WTC11 (cell line): ENCODE data around the gene ZNF835. TPM values are rescaled to one million over a fixed set of nuclear protein-coding genes. Genes with fewer than 3 reads are reported as not detected.

Source experiments
- ATAC-seq: fragments of 200-7000 bp; cut with Tn5 transposase; 2 replicates; pipeline ENCODE4 v1.10.0; 2021; ENCODE audit warnings: mild to moderate bottlenecking, moderate library complexity
- CTCF ChIA-PET: fragments of 300-600 bp; sonication (Branson Sonifier 250); formaldehyde crosslinking; loops from one replicate; lab custom pipeline; 2021; ENCODE audit warnings: antibody characterized with exemption; lab: Charles Lee
- POLR2A ChIA-PET: fragments of 350-600 bp; sonication (Branson Sonifier 250); formaldehyde crosslinking; loops from one replicate; lab custom pipeline; 2021; ENCODE audit warnings: antibody characterized with exemption; lab: Charles Lee
- DNase-seq: peaks from one replicate; pipeline ENCODE4 v3.0.0; 2021; ENCODE audit warnings: low spot score
- H3K27ac Mint-ChIP-seq: 2 replicates; pipeline ENCODE4 v1.8.0; 2021; ENCODE audit warnings: mixed read lengths
- H3K27me3 Mint-ChIP-seq: 2 replicates; pipeline ENCODE4 v1.8.0; 2021; ENCODE audit warnings: low read depth, mild to moderate bottlenecking, moderate library complexity, mixed read lengths
- H3K36me3 Mint-ChIP-seq: 2 replicates; pipeline ENCODE4 v1.8.0; 2021; ENCODE audit warnings: mixed read lengths
- H3K4me1 Mint-ChIP-seq: 2 replicates; pipeline ENCODE4 v1.8.0; 2022; ENCODE audit warnings: mixed read lengths
- H3K4me3 Mint-ChIP-seq: 2 replicates; pipeline ENCODE4 v1.8.0; 2021; ENCODE audit warnings: mild to moderate bottlenecking, moderate library complexity, mixed read lengths
- H3K9me3 Mint-ChIP-seq: 2 replicates; pipeline ENCODE4 v1.8.0; 2021; ENCODE audit warnings: mixed read lengths
- CREM ChIP-seq: sonication (generic); formaldehyde crosslinking; IDR thresholded peaks from 2 replicates; pipeline ENCODE4 v1.8.1; 2022; ENCODE audit warnings: mild to moderate bottlenecking, missing genetic modification reagents, moderate library complexity
- FOXP4 ChIP-seq: sonication (generic); formaldehyde crosslinking; IDR thresholded peaks from 2 replicates; pipeline ENCODE4 v1.8.0; 2022; ENCODE audit warnings: mild to moderate bottlenecking, missing genetic modification reagents
- JAZF1 ChIP-seq: fragments of 250-450 bp; sonication (Bioruptor Pico); IDR thresholded peaks from 2 replicates; pipeline ENCODE4 v1.9.0; 2021; ENCODE audit warnings: moderate library complexity, mild to moderate bottlenecking, inconsistent platforms
- PRDM15 ChIP-seq: sonication (generic); formaldehyde crosslinking; IDR thresholded peaks from 2 replicates; pipeline ENCODE4 v1.8.0; 2022; ENCODE audit warnings: missing genetic modification reagents
- SMAD4 ChIP-seq: sonication (generic); formaldehyde crosslinking; IDR thresholded peaks from 2 replicates; pipeline ENCODE4 v1.8.0; 2022; ENCODE audit warnings: mild to moderate bottlenecking, missing genetic modification reagents
- SP1 ChIP-seq: sonication (generic); formaldehyde crosslinking; conservative IDR thresholded peaks from 2 replicates; pipeline ENCODE4 v1.8.1; 2022; ENCODE audit warnings: missing genetic modification reagents
- ZNF317 ChIP-seq: sonication (generic); formaldehyde crosslinking; IDR thresholded peaks from 2 replicates; pipeline ENCODE4 v1.8.1; 2023; ENCODE audit warnings: low read depth, mild to moderate bottlenecking, moderate library complexity, missing genetic modification reagents, borderline replicate concordance
- ZNF396 ChIP-seq: fragments of 250-450 bp; sonication (Bioruptor Pico); IDR thresholded peaks from 2 replicates; pipeline ENCODE4 v1.8.0; 2021; ENCODE audit warnings: mild to moderate bottlenecking, moderate library complexity, borderline replicate concordance
- ZNF416 ChIP-seq: fragments of 250-450 bp; sonication (Bioruptor Pico); IDR thresholded peaks from 2 replicates; pipeline ENCODE4 v1.9.0; 2021; ENCODE audit warnings: mild to moderate bottlenecking, inconsistent platforms
- ZNF532 ChIP-seq: fragments of 250-450 bp; sonication (Bioruptor Pico); IDR thresholded peaks from 2 replicates; pipeline ENCODE4 v1.9.0; 2021; ENCODE audit warnings: mild to moderate bottlenecking, borderline replicate concordance
- total RNA-seq: library from RNA; stranded (reverse); gene quantifications from 3 replicates; pipeline ENCODE4 v1.2.3, GENCODE V29; 2021

ZNF835 gene
- total RNA-seq, 1 experiment from 2014 or later, result 0.17 TPM

GRCh38 chr19:56699552-56699951 is 28.0 kb upstream of the ZNF835 start (continued):
- TF ChIP-seq ZNF532 (no peak), PRDM15 (no peak), ZNF317 (CRISPR knock-in tag) (no peak), JAZF1 (CRISPR knock-in tag) (no peak), SMAD4 (CRISPR knock-in tag) (no peak), SP1 (no peak), CREM (CRISPR knock-in tag) (no peak), ZNF416 (CRISPR knock-in tag) (no peak)

- Mint-ChIP-seq H3K4me3 (no peak overlapping the region), H3K4me1 (no peaks in the 10 kb centered on the region), H3K36me3 (peaks cover 52% of the 10 kb centered on the region), H3K27ac (no peak overlapping the region), H3K27me3 (peaks cover 13% of the 10 kb centered on the region), H3K9me3 (peaks cover 58% of the 10 kb centered on the region)
- TF ChIP-seq ZNF396 (CRISPR knock-in tag) (no peak), ZNF532 (no peak), FOXP4 (no peak)
- CTCF ChIA-PET, result no interaction called here
- POLR2A ChIA-PET, result no interaction called here
- ATAC-seq, result no peak
- no peak for DNase-seq
Measured at GRCh38 chr19:56692206-56692895, 20.8 kb upstream of the ZNF835 start.
